CD8-positive, alpha-beta memory T cell (primary cell): ENCODE results near the gene PIEZO1. TPM values are rescaled to one million over a fixed set of nuclear protein-coding genes. Genes with fewer than 3 reads are reported as not detected.

Experiments
- CTCF ChIA-PET: fragments of 350-600 bp; sonication (Branson Sonifier 250); formaldehyde crosslinking; loops from one replicate; lab custom pipeline; 2021; ENCODE audit warnings: antibody characterized with exemption; lab: Charles Lee
- POLR2A ChIA-PET: fragments of 350-600 bp; sonication (Branson Sonifier 250); formaldehyde crosslinking; loops from one replicate; lab custom pipeline; 2021; ENCODE audit warnings: antibody characterized with exemption; lab: Charles Lee
- DNase-seq, 5 donors: peaks; one replicate each; pipeline versions ENCODE4 v3.0.0 to v3.0.0-alpha.2; 2020 to 2022; ENCODE audit warnings: mixed read lengths in 1 of 5
- H3K27ac ChIP-seq: one replicate; pipeline ENCODE4 v1.7.0; 2013; ENCODE audit warnings: low read depth, mild to moderate bottlenecking, low read length, moderate library complexity
- H3K27me3 ChIP-seq: 2 replicates; pipeline ENCODE4 v1.7.0; 2013; ENCODE audit warnings: low read length, mild to moderate bottlenecking; ENCODE audit not compliant: insufficient read depth, poor library complexity, severe bottlenecking
- H3K36me3 ChIP-seq: 2 replicates; pipeline ENCODE4 v1.7.0; 2013; ENCODE audit warnings: mild to moderate bottlenecking, low read length, moderate library complexity; ENCODE audit not compliant: insufficient read depth
- H3K4me1 ChIP-seq: 2 replicates; pipeline ENCODE4 v1.7.0; 2013; ENCODE audit warnings: mild to moderate bottlenecking, low read length, moderate library complexity; ENCODE audit not compliant: insufficient read depth
- H3K4me3 ChIP-seq: 2 replicates; pipeline ENCODE4 v1.7.0; 2013; ENCODE audit warnings: mild to moderate bottlenecking, low read length
- H3K9me3 ChIP-seq: 2 replicates; pipeline ENCODE4 v1.7.0; 2013; ENCODE audit warnings: mild to moderate bottlenecking, low read length
- H3K27ac Mint-ChIP-seq, 8 donors: one replicate each; pipeline ENCODE4 v1.8.0; 2020 to 2021; ENCODE audit warnings: mixed read lengths in 8 of 8, mild to moderate bottlenecking in 6 of 8, inconsistent platforms in 3 of 8, moderate library complexity in 3 of 8
- H3K27me3 Mint-ChIP-seq, 2 donors: one replicate each; pipeline ENCODE4 v1.8.0; 2020 to 2021; ENCODE audit warnings: mixed read lengths in 2 of 2, mild to moderate bottlenecking in 1 of 2, moderate library complexity in 1 of 2
- H3K36me3 Mint-ChIP-seq, 3 donors: one replicate each; pipeline ENCODE4 v1.8.0; 2020 to 2021; ENCODE audit warnings: mixed read lengths in 3 of 3, inconsistent platforms in 1 of 3, mild to moderate bottlenecking in 1 of 3
- H3K4me1 Mint-ChIP-seq, 3 donors: one replicate each; pipeline ENCODE4 v1.8.0; 2020 to 2021; ENCODE audit warnings: mixed read lengths in 3 of 3, inconsistent platforms in 1 of 3, mild to moderate bottlenecking in 1 of 3
- H3K4me3 Mint-ChIP-seq, 7 donors: one replicate each; pipeline ENCODE4 v1.8.0; 2020 to 2021; ENCODE audit warnings: mixed read lengths in 7 of 7, mild to moderate bottlenecking in 6 of 7, moderate library complexity in 4 of 7, inconsistent platforms in 2 of 7
- H3K9me3 Mint-ChIP-seq, 5 donors: one replicate each; pipeline ENCODE4 v1.8.0; 2020 to 2022; ENCODE audit warnings: mixed read lengths in 5 of 5, mild to moderate bottlenecking in 3 of 5, moderate library complexity in 2 of 5, inconsistent platforms in 1 of 5
- polyA plus RNA-seq: library from polyadenylated mRNA; unstranded; fragments of 300-500 nt; fragmentation: Illumina TruSeq; gene quantifications from one replicate; pipeline ENCODE4 v1.2.3, GENCODE V29; 2021
- total RNA-seq, 2 experiments: library from RNA; stranded (reverse); gene quantifications; one replicate each; pipeline ENCODE4 v1.2.3, GENCODE V29; 2021

The PIEZO1 gene
- total and polyA plus RNA-seq, 3 experiments from 2014 or later: 58.4 to 230 (median 215) TPM

DNA sequence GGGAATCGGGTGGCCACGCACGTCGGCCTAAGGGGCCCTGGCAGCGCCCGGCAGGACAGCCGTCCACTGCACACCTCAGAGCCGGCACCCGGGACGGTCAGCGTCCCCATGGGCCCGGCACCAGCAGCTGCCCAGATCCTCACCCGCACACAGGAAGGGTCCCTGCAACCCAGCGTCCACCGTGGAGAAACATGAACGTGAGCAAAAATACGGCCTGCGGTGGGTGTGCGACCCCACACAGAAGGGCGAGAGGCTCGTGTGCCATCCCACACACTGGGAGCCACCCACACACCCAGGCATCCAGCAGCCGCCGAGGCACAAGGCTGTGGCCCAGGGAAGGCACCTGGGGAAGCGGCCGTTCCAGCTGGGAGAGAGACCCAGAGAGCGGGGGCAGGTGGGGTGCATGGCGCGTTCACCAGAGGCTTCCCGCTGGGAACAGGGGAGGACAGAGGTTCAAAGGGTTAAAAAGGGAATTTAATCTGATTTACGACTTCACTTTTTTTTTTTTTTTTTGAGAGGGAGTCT lies 6.4 kb downstream of the PIEZO1 start:
- no peak overlapping the region for H3K4me3 ChIP-seq
- no peaks in the 10 kb centered on the region for H3K9me3 ChIP-seq
- H3K4me1 ChIP-seq: peaks cover 57% of the 10 kb centered on the region
- H3K36me3 Mint-ChIP-seq: peaks cover 0 to 16% (median 0%) of the 10 kb centered on the region in 3 donors
- POLR2A ChIA-PET: interaction anchor here (0.7 kb wide), 1 partner anchor 92 kb away, joined by 3 read pairs; the partner anchor contains the start of gene SNAI3
- CTCF ChIA-PET: interaction anchor here (1.4 to 4.1 kb wide), 2 partner anchors 18 to 79 kb away, joined by 3 to 19 read pairs; no protein-coding TSS in a partner anchor
- H3K27me3 ChIP-seq: no peaks in the 10 kb centered on the region
- peak overlapping the region in 1 of 7 donors; percentile 41 for H3K4me3 Mint-ChIP-seq
- H3K4me1 Mint-ChIP-seq: peaks cover 46 to 71% (median 50%) of the 10 kb centered on the region in 3 donors
- H3K27me3 Mint-ChIP-seq: no peaks in the 10 kb centered on the region
- DNase-seq: no peak
- no peak overlapping the region for H3K27ac ChIP-seq
- H3K27ac Mint-ChIP-seq: peak overlapping the region in 6 of 8 donors; percentile 23 to 90 (median 76)
- H3K9me3 Mint-ChIP-seq: no peaks in the 10 kb centered on the region
- H3K36me3 ChIP-seq: no peaks in the 10 kb centered on the region

DNA sequence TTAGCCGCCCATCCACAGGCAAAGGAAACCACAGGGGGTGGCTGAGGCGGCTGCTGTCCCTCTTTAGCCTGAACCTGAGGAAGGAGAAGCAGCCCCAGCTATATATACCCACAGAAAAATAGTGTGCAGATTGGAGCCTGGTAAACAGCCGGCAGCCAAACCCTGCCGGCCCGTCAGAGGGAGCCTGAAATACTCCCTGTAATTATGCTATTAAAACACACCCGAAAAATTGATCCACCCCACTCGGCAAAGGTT lies 6.8 kb downstream of the PIEZO1 start:
- Histone ChIP-seq H3K4me3 (no peak overlapping the region), H3K9me3 (no peaks in the 10 kb centered on the region), H3K36me3 (no peaks in the 10 kb centered on the region), H3K4me1 (peaks cover 53% of the 10 kb centered on the region), H3K27me3 (no peaks in the 10 kb centered on the region), H3K27ac (no peak overlapping the region)
- Mint-ChIP-seq H3K36me3 (peaks cover 0 to 16% (median 0%) of the 10 kb centered on the region in 3 donors), H3K9me3 (no peaks in the 10 kb centered on the region), H3K4me3 (no peak overlapping the region), H3K27me3 (no peaks in the 10 kb centered on the region), H3K27ac (peak overlapping the region in 5 of 8 donors; percentile 64 to 90 (median 77)), H3K4me1 (peaks cover 41 to 70% (median 46%) of the 10 kb centered on the region in 3 donors)
- no peak for DNase-seq
- ChIA-PET CTCF (interaction anchor here (1.4 kb wide), 1 partner anchor 18 kb away, joined by 3 read pairs; no protein-coding TSS in a partner anchor), POLR2A (no interaction called here)

DNA sequence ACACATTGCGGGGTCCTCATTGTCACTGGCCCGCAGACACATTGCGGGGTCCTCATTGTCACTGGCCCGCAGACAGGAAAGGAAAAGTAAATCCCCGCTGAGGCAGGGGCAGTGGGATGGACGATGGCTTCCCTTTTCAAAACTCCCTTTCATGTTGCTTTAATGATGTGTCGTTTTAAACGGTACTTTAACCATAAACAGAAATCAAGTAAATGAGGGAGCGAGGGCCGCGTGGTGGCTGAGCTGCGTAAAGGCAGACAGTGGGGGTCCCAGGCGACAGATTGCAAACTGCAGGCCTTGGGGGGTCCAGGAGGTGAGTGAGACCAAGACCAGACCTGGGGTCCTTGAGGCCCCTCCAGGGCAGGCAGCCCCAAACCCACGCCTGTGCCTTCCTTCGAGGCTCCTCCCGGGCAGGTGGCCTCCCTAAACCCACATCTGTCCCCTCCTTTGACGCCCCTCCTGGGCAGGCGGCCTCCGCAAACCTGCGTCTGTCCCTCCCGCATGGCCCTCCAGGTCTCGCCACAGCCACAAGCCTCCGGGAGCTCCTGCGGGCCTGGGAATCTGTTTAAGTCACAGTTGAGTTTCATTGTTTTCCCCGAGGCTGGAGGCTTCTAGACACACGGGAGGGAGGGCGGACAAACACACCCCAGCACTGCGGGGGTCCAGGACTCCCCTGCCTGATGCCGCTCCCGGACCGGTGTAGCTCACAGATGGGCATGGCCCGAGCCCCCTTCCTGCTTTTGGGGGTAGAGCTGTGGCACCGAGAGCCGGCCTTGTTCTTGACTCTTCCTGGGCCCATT lies 7.3 kb downstream of the PIEZO1 start:
- peak overlapping the region in 6 of 8 donors; percentile 45 to 79 (median 70) for H3K27ac Mint-ChIP-seq
- peaks cover 36 to 67% (median 41%) of the 10 kb centered on the region in 3 donors for H3K4me1 Mint-ChIP-seq
- POLR2A ChIA-PET: no interaction called here
- no peaks in the 10 kb centered on the region for H3K9me3 ChIP-seq
- H3K27me3 ChIP-seq: no peaks in the 10 kb centered on the region
- peaks cover 48% of the 10 kb centered on the region for H3K4me1 ChIP-seq
- no peak overlapping the region for H3K27ac ChIP-seq
- peak overlapping the region in 1 of 7 donors; percentile 32 for H3K4me3 Mint-ChIP-seq
- H3K27me3 Mint-ChIP-seq: no peaks in the 10 kb centered on the region
- no peaks in the 10 kb centered on the region for H3K36me3 ChIP-seq
- peaks cover 0 to 16% (median 0%) of the 10 kb centered on the region in 3 donors for H3K36me3 Mint-ChIP-seq
- no peak for DNase-seq
- H3K4me3 ChIP-seq: no peak overlapping the region
- no peaks in the 10 kb centered on the region for H3K9me3 Mint-ChIP-seq
- CTCF ChIA-PET: interaction anchor here (1.4 kb wide), 1 partner anchor 18 kb away, joined by 3 read pairs; no protein-coding TSS in a partner anchor

DNA sequence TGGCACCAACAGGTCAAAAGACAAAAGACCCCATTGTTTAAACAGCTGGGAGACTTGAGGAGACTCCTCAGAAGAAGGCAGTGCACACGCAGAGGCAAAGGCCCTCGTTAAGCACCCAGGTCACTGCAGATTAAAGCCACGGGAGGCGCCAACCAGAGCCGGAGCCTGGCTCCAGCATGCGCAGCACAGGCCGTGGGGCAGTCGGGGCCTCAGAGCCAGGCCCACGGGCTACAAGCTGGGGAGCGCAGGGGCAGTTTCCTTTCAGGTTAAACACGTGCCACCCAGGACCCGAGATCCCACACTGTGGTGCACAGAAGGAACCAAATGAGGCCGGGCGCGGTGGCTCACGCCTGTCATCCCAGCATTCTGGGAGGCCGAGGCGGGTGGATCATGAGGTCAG lies 9.2 kb downstream of the PIEZO1 start:
- Histone ChIP-seq H3K27ac (no peak overlapping the region), H3K36me3 (no peaks in the 10 kb centered on the region), H3K4me1 (peaks cover 36% of the 10 kb centered on the region), H3K27me3 (no peaks in the 10 kb centered on the region), H3K9me3 (no peaks in the 10 kb centered on the region), H3K4me3 (no peak overlapping the region)
- CTCF ChIA-PET: interaction anchor here (1.5 kb wide), 1 partner anchor 38 kb away, joined by 4 read pairs; no protein-coding TSS in a partner anchor
- H3K4me3 Mint-ChIP-seq: no peak overlapping the region
- POLR2A ChIA-PET: no interaction called here
- peaks cover 21 to 56% (median 27%) of the 10 kb centered on the region in 3 donors for H3K4me1 Mint-ChIP-seq
- DNase-seq: no peak
- no peaks in the 10 kb centered on the region for H3K9me3 Mint-ChIP-seq
- H3K27ac Mint-ChIP-seq: peak overlapping the region in 1 of 8 donors; percentile 70
- H3K36me3 Mint-ChIP-seq: peaks cover 0 to 17% (median 0%) of the 10 kb centered on the region in 3 donors
- H3K27me3 Mint-ChIP-seq: no peaks in the 10 kb centered on the region

DNA sequence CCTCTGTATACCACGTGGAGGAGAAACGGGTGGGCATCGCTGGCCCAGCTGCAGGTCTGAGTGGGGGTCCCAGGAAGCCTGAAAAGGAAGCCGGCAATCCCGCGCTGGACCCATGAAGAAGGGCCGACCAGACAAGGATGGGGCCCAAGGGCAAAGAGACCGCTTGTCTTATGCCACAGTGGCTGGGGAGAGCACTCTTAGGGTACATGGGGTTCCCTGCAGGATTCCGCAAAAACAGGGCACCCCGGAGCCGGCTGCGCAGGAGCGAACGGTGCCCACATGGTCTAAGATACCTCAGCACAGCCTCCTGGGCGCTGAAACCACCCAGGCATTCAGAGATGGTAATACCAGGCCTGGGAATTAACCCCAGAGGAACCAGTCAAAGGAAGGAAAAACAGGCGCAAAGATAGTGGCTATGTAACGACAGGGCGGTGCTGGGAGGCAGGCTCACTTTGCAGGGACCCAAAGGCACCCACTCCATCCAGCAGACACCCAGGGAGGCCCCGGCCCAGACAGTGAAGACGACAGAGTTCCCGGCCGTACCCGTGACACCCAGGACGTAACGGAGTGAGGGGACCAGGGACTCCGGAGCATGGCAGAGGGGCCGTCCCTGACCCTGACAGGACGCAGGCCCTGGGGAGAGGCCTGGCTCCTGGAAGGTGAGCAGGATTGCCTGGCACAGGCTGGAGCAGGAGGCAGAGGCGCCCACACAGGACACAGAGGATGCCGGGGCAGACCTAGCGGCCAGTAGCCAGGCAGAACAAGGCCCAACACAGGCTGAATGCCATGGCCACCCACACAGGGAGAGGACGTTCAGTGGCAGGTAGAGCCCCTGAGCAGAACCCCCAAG lies 10.3 kb downstream of the PIEZO1 start:
- peak overlapping the region; percentile 75 for H3K27ac ChIP-seq
- H3K27me3 ChIP-seq: no peaks in the 10 kb centered on the region
- Mint-ChIP-seq H3K36me3 (peaks cover 0 to 17% (median 0%) of the 10 kb centered on the region in 3 donors), H3K4me3 (no peak overlapping the region), H3K27ac (peak overlapping the region in 3 of 8 donors; percentile 42 to 93 (median 52)), H3K27me3 (no peaks in the 10 kb centered on the region), H3K9me3 (no peaks in the 10 kb centered on the region), H3K4me1 (peaks cover 13 to 54% (median 17%) of the 10 kb centered on the region in 3 donors)
- no peaks in the 10 kb centered on the region for H3K36me3 ChIP-seq
- ChIA-PET POLR2A (no interaction called here), CTCF (interaction anchor here (1.5 kb wide), 1 partner anchor 37 kb away, joined by 4 read pairs; no protein-coding TSS in a partner anchor)
- H3K9me3 ChIP-seq: no peaks in the 10 kb centered on the region
- no peak overlapping the region for H3K4me3 ChIP-seq
- DNase-seq: no peak
- H3K4me1 ChIP-seq: peaks cover 36% of the 10 kb centered on the region

DNA sequence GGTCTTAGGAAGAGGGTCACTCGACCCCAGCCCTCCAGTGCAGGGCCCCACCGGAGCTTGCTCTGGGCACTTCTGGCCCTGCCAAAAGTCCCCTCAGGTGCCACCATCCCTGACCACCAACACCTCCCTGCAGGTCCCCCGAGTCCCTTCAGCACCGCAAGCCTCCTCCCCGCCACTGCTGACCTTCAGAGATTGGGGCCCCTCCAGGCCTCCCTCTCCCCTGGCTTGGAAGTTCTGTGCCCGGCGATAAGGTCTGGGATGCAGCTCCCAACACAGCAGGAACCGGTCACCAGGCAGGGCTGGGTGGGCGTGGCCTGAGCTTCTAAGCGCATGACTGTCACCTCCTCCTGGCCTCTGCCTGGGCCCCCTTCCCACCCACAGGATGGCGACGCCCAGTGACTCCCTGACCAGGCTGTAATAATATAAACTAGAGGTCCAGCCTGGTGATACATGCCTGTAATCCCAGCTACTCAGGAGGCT lies 11.2 kb downstream of the PIEZO1 start:
- Mint-ChIP-seq H3K9me3 (no peaks in the 10 kb centered on the region), H3K4me3 (no peak overlapping the region), H3K27me3 (no peaks in the 10 kb centered on the region), H3K27ac (peak overlapping the region in 2 of 8 donors; percentile 52 to 54), H3K36me3 (peaks cover 0 to 19% (median 0%) of the 10 kb centered on the region in 3 donors), H3K4me1 (peaks cover 19 to 53% (median 20%) of the 10 kb centered on the region in 3 donors)
- Histone ChIP-seq H3K4me3 (no peak overlapping the region), H3K4me1 (peaks cover 34% of the 10 kb centered on the region), H3K27me3 (no peaks in the 10 kb centered on the region), H3K36me3 (no peaks in the 10 kb centered on the region), H3K9me3 (no peaks in the 10 kb centered on the region), H3K27ac (peak overlapping the region; percentile 75)
- POLR2A ChIA-PET: no interaction called here
- CTCF ChIA-PET: interaction anchor here (1.1 kb wide), 1 partner anchor 20 kb away, joined by 3 read pairs; no protein-coding TSS in a partner anchor
- no peak for DNase-seq

DNA sequence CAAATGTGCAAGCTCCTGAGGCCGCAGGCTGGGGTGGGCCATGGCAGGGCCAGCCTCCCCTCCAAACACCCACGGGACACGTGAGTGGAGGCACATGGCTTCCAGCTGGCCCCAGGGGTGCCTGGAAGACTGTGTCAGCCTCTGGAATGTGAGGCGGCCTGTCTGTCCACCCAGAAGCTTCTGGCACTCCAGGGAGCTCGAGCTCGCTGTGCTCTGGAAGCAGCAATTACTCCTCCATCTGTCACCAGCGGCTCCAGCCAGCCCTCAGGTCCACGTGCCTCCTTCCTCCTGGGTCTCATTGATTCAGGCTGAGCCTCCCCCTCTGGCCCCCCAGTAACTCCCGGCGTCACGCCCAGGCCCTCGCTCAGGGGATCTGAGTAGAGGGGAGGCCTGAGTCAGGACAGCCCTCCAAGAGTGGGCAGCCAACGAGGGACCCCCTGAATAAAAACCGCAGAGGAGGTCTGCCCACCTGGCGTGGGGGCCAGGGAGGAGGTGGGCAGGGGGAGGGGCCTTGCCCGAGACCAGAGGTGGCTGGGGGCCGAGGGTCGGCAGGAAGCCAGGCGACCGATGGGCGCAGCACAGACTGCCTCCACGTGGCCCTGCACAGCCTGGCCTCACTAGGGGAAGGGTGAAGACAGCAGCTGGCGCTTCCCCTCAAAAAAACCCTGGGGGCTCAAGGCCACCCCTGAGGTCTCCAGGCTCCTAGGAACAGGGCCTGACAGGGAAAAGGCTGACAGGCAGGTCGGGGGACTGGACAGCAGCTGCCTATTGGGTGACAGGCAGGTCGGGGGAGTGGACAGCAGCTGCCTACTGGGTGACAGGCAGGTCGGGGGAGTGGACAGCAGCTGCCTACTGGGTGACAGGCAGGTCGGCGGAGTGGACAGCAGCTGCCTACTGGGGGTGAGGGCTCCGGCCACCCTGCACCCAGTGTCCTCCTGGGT lies 11.9 kb downstream of the PIEZO1 start:
- peaks cover 0 to 19% (median 0%) of the 10 kb centered on the region in 3 donors for H3K36me3 Mint-ChIP-seq
- H3K27me3 Mint-ChIP-seq: no peaks in the 10 kb centered on the region
- H3K4me3 ChIP-seq: no peak overlapping the region
- peak overlapping the region; percentile 75 for H3K27ac ChIP-seq
- H3K4me3 Mint-ChIP-seq: no peak overlapping the region
- peaks cover 38% of the 10 kb centered on the region for H3K4me1 ChIP-seq
- no peaks in the 10 kb centered on the region for H3K36me3 ChIP-seq
- H3K9me3 ChIP-seq: no peaks in the 10 kb centered on the region
- ChIA-PET POLR2A (interaction anchor here (1.0 kb wide), 1 partner anchor 7 kb away, joined by 4 read pairs; no protein-coding TSS in a partner anchor), CTCF (interaction anchor here (1.1 to 1.5 kb wide), 3 partner anchors 10 to 19 kb away, joined by 3 to 4 read pairs (median 4); no protein-coding TSS in a partner anchor)
- H3K9me3 Mint-ChIP-seq: no peaks in the 10 kb centered on the region
- no peak for DNase-seq
- H3K27ac Mint-ChIP-seq: no peak overlapping the region
- peaks cover 17 to 48% (median 19%) of the 10 kb centered on the region in 3 donors for H3K4me1 Mint-ChIP-seq
- no peaks in the 10 kb centered on the region for H3K27me3 ChIP-seq
